H1 (cell line): Measurements from ENCODE around the gene NTRK2. TPM values are rescaled to one million over a fixed set of nuclear protein-coding genes. Genes with fewer than 3 reads are reported as not detected.

Source experiments
- polyA plus RNA-seq, 7 experiments: library from polyadenylated mRNA; depleted of rRNA in 3 of 7; stranded (reverse) in 5 of 7; unstranded in 2 of 7; fragments of >200 nt in 5 of 7; fragments of 200-250 nt in 2 of 7; gene quantifications; 1 replicate in 5 of 7; 2 replicates in 1 of 7; 4 replicates in 1 of 7; pipeline versions ENCODE4 v1.2.1 to v1.2.3, GENCODE V29; 2011 to 2013; ENCODE audit warnings: missing spikeins in 2 of 7, mixed read lengths in 2 of 7
- total RNA-seq: library from RNA; stranded (reverse); fragmentation: NEBNext Ultra II Directional; extraction: Animal tissue kit (Norgen Biotek cat#: 25700); gene quantifications from 2 replicates; pipeline ENCODE4 v1.2.1, GENCODE V29; 2021
- TF ChIP-seq, protein P1 (sequence below): fragments of 300-600 bp; sonication (generic); IDR thresholded peaks from 2 replicates; pipeline ENCODE4 v1.7.1; 2012; ENCODE audit warnings: low read length, moderate library complexity, mild to moderate bottlenecking, inconsistent platforms; ENCODE audit not compliant: insufficient replicate concordance

NTRK2 gene
- total and polyA plus RNA-seq, 2 of the 8 experiments (the other 6 are each of a cell fraction or from before 2014, with no cell fraction given), result 0.03 to 0.04 TPM

DNA sequence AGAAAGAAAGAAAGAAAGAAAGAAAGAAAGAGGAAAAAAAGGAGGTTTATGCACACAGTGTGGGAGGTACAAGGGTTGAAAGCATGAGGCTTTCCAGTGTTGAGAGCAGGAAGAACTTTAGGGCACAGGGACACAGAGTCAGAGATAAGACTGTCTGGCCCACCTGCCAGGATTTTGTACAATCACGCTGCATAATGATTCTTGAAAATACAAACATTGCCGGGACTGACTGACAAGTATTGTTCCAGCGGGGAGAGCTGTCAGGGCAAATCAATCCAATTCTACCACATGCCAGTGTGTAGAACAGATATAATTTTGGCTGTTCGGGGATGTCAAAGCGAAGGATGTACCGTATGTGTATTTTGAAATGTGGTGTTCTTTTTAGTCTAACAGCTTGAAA lies 254.7 kb downstream of the NTRK2 start (continued):
- TF ChIP-seq, protein P1, sequence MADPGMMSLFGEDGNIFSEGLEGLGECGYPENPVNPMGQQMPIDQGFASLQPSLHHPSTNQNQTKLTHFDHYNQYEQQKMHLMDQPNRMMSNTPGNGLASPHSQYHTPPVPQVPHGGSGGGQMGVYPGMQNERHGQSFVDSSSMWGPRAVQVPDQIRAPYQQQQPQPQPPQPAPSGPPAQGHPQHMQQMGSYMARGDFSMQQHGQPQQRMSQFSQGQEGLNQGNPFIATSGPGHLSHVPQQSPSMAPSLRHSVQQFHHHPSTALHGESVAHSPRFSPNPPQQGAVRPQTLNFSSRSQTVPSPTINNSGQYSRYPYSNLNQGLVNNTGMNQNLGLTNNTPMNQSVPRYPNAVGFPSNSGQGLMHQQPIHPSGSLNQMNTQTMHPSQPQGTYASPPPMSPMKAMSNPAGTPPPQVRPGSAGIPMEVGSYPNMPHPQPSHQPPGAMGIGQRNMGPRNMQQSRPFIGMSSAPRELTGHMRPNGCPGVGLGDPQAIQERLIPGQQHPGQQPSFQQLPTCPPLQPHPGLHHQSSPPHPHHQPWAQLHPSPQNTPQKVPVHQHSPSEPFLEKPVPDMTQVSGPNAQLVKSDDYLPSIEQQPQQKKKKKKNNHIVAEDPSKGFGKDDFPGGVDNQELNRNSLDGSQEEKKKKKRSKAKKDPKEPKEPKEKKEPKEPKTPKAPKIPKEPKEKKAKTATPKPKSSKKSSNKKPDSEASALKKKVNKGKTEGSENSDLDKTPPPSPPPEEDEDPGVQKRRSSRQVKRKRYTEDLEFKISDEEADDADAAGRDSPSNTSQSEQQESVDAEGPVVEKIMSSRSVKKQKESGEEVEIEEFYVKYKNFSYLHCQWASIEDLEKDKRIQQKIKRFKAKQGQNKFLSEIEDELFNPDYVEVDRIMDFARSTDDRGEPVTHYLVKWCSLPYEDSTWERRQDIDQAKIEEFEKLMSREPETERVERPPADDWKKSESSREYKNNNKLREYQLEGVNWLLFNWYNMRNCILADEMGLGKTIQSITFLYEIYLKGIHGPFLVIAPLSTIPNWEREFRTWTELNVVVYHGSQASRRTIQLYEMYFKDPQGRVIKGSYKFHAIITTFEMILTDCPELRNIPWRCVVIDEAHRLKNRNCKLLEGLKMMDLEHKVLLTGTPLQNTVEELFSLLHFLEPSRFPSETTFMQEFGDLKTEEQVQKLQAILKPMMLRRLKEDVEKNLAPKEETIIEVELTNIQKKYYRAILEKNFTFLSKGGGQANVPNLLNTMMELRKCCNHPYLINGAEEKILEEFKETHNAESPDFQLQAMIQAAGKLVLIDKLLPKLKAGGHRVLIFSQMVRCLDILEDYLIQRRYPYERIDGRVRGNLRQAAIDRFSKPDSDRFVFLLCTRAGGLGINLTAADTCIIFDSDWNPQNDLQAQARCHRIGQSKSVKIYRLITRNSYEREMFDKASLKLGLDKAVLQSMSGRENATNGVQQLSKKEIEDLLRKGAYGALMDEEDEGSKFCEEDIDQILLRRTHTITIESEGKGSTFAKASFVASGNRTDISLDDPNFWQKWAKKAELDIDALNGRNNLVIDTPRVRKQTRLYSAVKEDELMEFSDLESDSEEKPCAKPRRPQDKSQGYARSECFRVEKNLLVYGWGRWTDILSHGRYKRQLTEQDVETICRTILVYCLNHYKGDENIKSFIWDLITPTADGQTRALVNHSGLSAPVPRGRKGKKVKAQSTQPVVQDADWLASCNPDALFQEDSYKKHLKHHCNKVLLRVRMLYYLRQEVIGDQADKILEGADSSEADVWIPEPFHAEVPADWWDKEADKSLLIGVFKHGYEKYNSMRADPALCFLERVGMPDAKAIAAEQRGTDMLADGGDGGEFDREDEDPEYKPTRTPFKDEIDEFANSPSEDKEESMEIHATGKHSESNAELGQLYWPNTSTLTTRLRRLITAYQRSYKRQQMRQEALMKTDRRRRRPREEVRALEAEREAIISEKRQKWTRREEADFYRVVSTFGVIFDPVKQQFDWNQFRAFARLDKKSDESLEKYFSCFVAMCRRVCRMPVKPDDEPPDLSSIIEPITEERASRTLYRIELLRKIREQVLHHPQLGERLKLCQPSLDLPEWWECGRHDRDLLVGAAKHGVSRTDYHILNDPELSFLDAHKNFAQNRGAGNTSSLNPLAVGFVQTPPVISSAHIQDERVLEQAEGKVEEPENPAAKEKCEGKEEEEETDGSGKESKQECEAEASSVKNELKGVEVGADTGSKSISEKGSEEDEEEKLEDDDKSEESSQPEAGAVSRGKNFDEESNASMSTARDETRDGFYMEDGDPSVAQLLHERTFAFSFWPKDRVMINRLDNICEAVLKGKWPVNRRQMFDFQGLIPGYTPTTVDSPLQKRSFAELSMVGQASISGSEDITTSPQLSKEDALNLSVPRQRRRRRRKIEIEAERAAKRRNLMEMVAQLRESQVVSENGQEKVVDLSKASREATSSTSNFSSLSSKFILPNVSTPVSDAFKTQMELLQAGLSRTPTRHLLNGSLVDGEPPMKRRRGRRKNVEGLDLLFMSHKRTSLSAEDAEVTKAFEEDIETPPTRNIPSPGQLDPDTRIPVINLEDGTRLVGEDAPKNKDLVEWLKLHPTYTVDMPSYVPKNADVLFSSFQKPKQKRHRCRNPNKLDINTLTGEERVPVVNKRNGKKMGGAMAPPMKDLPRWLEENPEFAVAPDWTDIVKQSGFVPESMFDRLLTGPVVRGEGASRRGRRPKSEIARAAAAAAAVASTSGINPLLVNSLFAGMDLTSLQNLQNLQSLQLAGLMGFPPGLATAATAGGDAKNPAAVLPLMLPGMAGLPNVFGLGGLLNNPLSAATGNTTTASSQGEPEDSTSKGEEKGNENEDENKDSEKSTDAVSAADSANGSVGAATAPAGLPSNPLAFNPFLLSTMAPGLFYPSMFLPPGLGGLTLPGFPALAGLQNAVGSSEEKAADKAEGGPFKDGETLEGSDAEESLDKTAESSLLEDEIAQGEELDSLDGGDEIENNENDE, result no peak
